ENCODE measurements around the gene PSMB1.

GRCh38 chr6:170536671-170537070, 16.4 kb downstream of the PSMB1 start:
- TF ChIP-seq CTCF (IDR thresholded peaks at IDR 0.05; ENCODE audit: low read length) (no peak), EZH2 (IDR thresholded peaks at IDR 0.05; ENCODE audit: borderline replicate concordance, low read length) (no peak)

All from OCI-LY1 (cell line).